GM12874 (cell line): ENCODE results near the gene SLC17A9.

Experiments used
- TF ChIP-seq, protein P1 (sequence below): IDR thresholded peaks from 2 replicates; pipeline ENCODE4 v1.5.1; 2011; ENCODE audit warnings: low read depth, mild to moderate bottlenecking, control low read depth, low read length, moderate library complexity; ENCODE audit not compliant: insufficient read depth

Gene SLC17A9

DNA sequence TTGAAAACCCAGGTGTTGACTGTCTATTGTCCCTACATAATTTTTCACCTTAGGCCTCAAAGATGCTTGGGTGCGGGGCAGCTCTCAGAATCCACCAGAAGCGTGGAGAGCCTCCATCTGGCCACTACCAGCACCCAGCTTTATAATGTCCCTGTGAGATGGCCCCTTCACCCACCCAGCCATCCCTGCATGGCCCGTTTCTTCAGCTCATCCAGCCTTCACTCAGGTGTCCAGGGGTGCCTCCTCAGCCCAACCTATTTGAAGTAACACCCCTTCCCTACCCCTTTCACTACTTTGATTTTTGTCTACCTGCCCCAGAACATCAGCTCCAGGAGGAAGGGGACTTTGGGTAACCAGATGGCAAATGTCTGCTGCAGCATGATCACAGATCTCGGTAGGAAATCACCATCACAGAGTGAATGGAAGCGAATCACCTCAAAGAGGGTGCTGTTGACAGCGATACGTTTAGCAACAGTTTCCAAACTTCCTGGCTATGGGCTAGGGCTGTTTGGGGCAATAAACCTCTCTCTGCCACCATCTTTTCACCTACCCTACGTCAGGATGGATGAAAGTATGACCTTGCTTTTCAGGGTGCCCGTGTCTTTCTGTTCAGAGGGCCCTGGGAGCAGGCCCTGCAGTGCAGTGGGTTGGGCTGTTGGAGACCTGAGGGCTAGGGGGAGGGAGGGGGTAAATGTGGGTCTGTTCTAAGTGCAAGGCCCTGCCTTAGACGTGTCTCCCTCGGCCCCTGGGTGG lies 1.2 kb upstream of the SLC17A9 start:
- TF ChIP-seq, protein P1, sequence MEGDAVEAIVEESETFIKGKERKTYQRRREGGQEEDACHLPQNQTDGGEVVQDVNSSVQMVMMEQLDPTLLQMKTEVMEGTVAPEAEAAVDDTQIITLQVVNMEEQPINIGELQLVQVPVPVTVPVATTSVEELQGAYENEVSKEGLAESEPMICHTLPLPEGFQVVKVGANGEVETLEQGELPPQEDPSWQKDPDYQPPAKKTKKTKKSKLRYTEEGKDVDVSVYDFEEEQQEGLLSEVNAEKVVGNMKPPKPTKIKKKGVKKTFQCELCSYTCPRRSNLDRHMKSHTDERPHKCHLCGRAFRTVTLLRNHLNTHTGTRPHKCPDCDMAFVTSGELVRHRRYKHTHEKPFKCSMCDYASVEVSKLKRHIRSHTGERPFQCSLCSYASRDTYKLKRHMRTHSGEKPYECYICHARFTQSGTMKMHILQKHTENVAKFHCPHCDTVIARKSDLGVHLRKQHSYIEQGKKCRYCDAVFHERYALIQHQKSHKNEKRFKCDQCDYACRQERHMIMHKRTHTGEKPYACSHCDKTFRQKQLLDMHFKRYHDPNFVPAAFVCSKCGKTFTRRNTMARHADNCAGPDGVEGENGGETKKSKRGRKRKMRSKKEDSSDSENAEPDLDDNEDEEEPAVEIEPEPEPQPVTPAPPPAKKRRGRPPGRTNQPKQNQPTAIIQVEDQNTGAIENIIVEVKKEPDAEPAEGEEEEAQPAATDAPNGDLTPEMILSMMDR: no peak

DNA sequence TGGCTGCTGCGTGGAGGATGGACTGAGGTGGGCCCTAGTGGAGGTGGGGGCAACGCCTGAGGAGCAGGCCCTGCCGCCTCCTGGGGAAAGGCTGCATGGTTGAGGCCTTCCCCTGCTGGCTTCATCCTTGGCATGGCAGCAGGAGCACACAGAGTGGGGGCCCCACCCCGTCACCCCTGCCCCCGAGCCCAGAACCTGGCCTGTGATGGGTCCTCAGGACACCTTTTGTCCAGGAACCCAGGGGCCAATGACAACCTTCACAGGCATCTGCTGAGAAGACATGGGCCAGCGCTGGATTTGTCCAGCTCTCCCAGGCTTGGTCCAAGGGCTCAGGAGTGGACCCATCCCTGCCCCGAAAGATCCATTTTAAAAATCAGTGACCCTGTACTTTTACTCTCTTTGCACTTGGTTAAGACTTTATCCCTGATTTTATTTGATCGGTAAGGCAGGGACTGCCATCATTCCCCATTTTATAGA lies 575 bp upstream of the SLC17A9 start:
- TF ChIP-seq, protein P1: no peak

DNA sequence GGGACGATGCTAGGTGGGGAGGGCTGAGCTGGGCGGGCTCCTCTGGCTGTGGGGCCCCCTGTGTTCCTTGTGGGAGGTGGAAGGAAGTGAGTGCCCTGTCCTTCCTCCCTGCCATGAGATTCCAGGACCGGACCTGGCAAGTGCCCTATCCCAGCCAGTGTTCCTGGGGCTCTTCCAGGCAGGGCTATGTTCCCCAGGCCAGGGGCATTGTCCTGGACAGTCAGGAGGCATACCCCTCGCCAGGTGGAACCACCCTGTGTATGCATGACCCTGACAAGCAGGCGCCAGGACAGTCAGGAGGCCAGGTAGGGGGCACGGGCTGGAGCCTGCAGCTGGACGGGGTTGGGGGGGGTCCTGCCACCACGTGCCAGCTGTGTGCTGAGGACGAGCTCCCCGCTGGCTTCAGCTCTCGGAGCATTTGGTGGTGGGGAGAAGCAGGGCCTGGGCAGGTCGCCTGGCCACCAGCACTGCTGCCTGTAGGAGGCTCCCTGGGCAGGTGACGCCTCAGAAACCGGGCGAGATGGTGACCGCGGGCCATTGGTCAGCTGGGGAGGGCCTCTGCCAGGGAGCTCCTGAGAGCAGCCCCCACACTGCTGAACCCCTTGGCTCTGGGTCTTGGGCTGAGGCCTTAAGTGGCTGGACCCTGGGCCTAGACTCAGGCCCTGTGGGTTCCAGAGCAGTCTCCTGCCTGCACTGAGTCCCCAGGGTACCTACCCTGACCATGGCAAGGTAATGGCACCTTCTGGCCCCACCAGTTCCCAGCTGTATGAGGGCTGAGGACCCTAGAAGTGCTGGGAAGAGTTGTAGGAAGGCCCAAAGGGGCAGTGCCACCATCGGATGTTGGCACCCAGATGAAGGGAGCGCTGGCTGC lies 694 bp downstream of the SLC17A9 start:
- TF ChIP-seq, protein P1: no peak

DNA sequence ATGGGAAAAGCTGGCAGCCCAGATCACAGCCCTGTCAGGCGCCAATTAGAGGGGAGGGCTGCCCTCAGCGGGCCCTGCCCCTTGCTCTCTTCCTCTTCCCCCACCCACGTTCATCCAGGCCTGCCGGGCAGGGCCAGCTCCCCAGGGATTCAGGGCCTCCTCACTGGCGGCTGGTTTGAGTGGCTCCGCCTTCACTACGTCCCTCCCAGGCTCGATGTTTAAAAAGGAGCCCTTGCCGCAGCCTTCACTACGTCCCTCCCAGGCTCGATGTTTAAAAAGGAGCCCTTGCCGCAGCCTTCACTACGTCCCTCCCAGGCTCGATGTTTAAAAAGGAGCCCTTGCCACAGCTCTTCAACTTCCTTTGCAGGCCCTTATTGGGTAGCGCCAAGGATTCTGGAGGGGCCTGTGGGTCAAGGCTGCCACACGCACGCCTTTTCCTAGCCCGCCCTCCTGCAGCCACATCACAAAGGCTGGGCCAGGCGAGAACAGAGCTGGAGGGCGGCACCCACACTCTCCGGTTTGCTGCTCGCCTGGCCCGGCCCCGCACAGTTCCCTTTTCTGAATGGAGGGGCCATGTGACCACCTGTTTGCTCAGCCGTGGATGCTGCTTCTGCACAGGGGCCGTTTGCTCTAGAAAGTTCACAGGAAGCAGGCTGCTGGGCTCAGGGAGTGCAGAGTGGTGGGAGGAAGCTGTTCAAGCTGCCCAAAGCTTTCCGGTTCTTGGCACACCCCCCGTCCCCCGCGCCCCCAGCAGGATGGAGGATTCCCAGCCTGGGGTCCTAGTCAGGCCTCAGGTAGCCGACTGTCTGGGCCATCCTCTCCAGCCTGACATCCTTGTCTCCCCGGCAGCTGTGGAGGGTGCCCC lies 1.6 kb downstream of the SLC17A9 start:
- TF ChIP-seq, protein P1: no peak

DNA sequence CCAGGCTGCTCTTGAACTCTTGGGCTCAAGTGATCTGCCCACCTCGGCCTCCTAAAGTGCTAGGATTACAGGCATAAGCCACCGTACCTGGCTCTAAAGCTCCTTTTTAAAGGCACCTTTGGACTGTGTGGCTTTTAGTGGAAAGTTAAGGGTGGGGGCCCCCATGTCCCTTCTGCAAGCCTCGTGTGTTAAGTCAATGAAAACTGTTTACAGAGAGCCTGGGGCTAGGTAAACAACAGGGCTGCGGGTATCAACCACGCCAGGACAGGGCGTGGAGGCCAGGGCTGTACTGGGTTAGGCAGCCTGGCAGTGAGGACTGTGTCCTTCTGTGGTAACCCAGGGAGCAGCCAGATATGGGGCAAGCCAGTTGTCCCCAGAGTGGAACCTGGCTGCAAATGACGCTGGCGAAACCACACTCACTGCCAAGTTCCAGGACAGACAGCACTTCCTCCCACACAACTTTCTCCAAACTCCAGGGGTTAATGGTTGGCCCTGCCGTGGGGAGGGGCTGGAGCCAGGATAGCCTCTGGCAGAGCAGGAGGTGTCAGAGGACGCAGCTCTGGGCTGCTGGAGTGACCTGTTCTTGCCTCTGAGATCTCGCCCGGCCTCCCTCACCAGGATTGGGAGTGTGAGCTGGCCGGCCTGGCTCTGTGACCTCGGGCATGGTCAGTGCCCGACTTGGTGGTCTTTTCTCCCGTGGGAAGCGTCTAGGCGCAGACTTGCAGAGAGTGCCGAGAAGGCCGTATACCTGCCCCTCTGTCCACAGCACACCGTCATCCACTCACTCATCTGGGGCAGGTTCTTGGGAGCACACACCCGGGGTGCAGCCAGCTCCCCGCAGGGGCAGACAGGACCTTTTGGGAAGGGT lies 3.2 kb downstream of the SLC17A9 start:
- TF ChIP-seq, protein P1: no peak

DNA sequence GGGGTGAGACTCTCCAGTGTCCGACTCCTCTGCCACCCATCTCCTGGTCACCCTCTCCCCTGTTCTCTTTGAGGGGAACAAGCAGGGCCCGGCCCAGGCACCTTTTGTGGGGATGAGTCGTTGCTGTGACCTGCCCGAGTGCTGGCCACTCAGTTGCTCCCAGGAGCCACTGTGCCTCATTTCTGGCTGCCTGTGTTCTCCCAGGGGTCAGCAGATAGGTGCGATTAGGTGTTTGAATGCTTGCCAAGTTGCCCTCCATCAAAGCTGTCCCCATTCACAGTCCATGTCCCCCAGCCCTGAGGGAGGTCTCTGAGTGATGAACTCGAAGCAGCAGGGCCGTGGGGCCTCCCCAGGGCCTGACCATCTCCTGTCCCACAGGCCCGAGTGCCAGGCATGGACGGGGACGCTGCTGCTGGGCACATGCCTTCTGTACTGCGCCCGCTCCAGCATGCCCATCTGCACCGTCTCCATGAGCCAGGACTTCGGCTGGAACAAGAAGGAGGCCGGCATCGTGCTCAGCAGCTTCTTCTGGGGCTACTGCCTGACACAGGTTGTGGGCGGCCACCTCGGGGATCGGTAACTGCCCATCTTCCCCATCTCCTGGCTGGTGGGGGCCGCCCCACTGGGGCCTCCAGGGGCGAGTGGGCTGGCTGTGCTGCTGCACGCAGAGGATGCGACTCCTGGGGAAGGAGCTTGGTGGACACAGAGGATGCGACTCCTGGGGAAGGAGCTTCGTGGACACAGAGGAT lies 4.1 kb downstream of the SLC17A9 start:
- TF ChIP-seq, protein P1: no peak
